HepG2 (cell line): Measurements from ENCODE around the gene CPPED1. TPM values are rescaled to one million over a fixed set of nuclear protein-coding genes. Genes with fewer than 3 reads are reported as not detected.

Experiments used
- ATAC-seq: fragments of 200-7000 bp; cut with Tn5 transposase; 3 replicates; pipeline ENCODE4 v1.9.1; 2020; ENCODE audit warnings: mild to moderate bottlenecking, moderate library complexity
- BruUV-seq: library from RNA; stranded (reverse); fragments of 400-500 nt; replicated peaks from 2 replicates; lab custom pipeline; 2021; lab: Mats Ljungman, UMichigan
- CTCF ChIA-PET: fragments of 300-600 bp; formaldehyde crosslinking; extraction: SDS; loops from one replicate; lab custom pipeline; 2021; ENCODE audit warnings: low total read pairs, inconsistent platforms, low intra/inter-chr PET ratio; lab: Yijun Ruan, JAX
- POLR2A ChIA-PET: fragments of 350-600 bp; sonication (Branson Sonifier 250); formaldehyde crosslinking; loops from one replicate; lab custom pipeline; 2020; ENCODE audit warnings: antibody characterized with exemption, inconsistent platforms; lab: Yijun Ruan, JAX
- DNase-seq: peaks from one replicate; pipeline ENCODE4 v3.0.0-alpha.2; 2015; ENCODE audit warnings: low spot score
- FAIRE-seq: peaks from 3 replicates; lab custom pipeline; 2011; peaks lifted over from hg19 to GRCh38; lab: Jason Lieb, UNC
- H2AFZ ChIP-seq: one replicate; pipeline ENCODE4 v1.6.1; 2011; ENCODE audit warnings: low read length, inconsistent platforms
- H3K27ac ChIP-seq: fragments of 300-600 bp; 3 replicates; pipeline ENCODE4 v1.8.0; 2011; ENCODE audit warnings: mixed run types, mild to moderate bottlenecking, mixed read lengths, low read length, inconsistent platforms; ENCODE audit not compliant: insufficient read depth; ENCODE audit errors: extremely low read length
- H3K27me3 ChIP-seq, 2 experiments: fragments of 200-600 bp in 1 of 2; 2 replicates in 1 of 2; 3 replicates in 1 of 2; pipeline versions ENCODE4 v1.6.0 to v1.8.0; 2011; ENCODE audit warnings: low read length in 2 of 2, mild to moderate bottlenecking in 2 of 2, moderate library complexity in 2 of 2, inconsistent platforms in 1 of 2; ENCODE audit not compliant: insufficient read depth in 2 of 2, control insufficient read depth in 1 of 2
- H3K36me3 ChIP-seq, 2 experiments: fragments of 200-600 bp in 1 of 2; replicated peaks in 1 of 2; 2 replicates in 1 of 2; 3 replicates in 1 of 2; pipeline versions ENCODE4 v1.5.1 to v1.8.0; 2011; ENCODE audit warnings: low read length in 2 of 2, inconsistent platforms in 1 of 2; ENCODE audit not compliant: insufficient read depth in 2 of 2, control insufficient read depth in 1 of 2
- H3K4me1 ChIP-seq: 2 replicates; pipeline ENCODE4 v1.5.1; 2012; ENCODE audit warnings: low read length, inconsistent platforms; ENCODE audit not compliant: insufficient read depth
- H3K4me2 ChIP-seq: 2 replicates; pipeline ENCODE4 v1.6.0; 2011; ENCODE audit warnings: low read depth, low read length, inconsistent platforms
- H3K4me3 ChIP-seq, 3 experiments: fragments of 200-600 bp in 1 of 3; sonication (generic), shearing (Covaris generic) in 1 of 3; replicated peaks in 1 of 3; 2 replicates each; pipeline ENCODE4 v1.5.1; 2011 to 2016; ENCODE audit warnings: low read length in 3 of 3, inconsistent platforms in 2 of 3, low read depth in 2 of 3, mild to moderate bottlenecking in 2 of 3, control low read depth in 1 of 3, mixed read lengths in 1 of 3; ENCODE audit not compliant: insufficient read depth in 1 of 3
- H3K79me2 ChIP-seq: one replicate; pipeline ENCODE4 v1.6.1; 2011; ENCODE audit warnings: low read length, inconsistent platforms; ENCODE audit not compliant: insufficient read depth
- H3K9ac ChIP-seq: 2 replicates; pipeline ENCODE4 v1.6.0; 2011; ENCODE audit warnings: mild to moderate bottlenecking, low read depth, low read length, inconsistent platforms; ENCODE audit not compliant: insufficient read depth
- H3K9me3 ChIP-seq: 2 replicates; pipeline ENCODE4 v1.5.1; 2012; ENCODE audit warnings: mild to moderate bottlenecking, low read length
- H4K20me1 ChIP-seq: 2 replicates; pipeline ENCODE4 v1.6.0; 2011; ENCODE audit warnings: inconsistent platforms, mild to moderate bottlenecking, low read length, moderate library complexity; ENCODE audit not compliant: insufficient read depth
- ADNP ChIP-seq: sonication (generic); formaldehyde crosslinking; IDR thresholded peaks from 2 replicates; pipeline ENCODE4 v1.4.0; 2020; ENCODE audit warnings: missing genetic modification reagents
- ETV5 ChIP-seq: IDR thresholded peaks from 2 replicates; pipeline ENCODE4 v1.6.1; 2018; ENCODE audit warnings: missing biosample characterization, missing genetic modification reagents, inconsistent platforms, borderline replicate concordance
- FOXO1 ChIP-seq: sonication (generic); formaldehyde crosslinking; IDR thresholded peaks from 2 replicates; pipeline ENCODE4 v1.4.0; 2020; ENCODE audit warnings: missing genetic modification reagents
- GTF3A ChIP-seq: sonication (generic); formaldehyde crosslinking; conservative IDR thresholded peaks from 2 replicates; pipeline ENCODE4 v1.4.0; 2020; ENCODE audit warnings: mild to moderate bottlenecking, missing genetic modification reagents
- HNF1B ChIP-seq: sonication (generic); formaldehyde crosslinking; IDR thresholded peaks from 2 replicates; pipeline ENCODE4 v1.5.1; 2020; ENCODE audit warnings: mild to moderate bottlenecking, moderate library complexity, missing genetic modification reagents
- HOXA7 ChIP-seq: sonication (generic); formaldehyde crosslinking; IDR thresholded peaks from 2 replicates; pipeline ENCODE4 v1.8.1; 2022; ENCODE audit warnings: mild to moderate bottlenecking, missing genetic modification reagents, moderate library complexity
- LCORL ChIP-seq, 2 experiments: fragments of 450-650 bp in 1 of 2; sonication (generic) in 1 of 2; formaldehyde crosslinking in 1 of 2; IDR thresholded peaks; 2 replicates each; pipeline versions ENCODE4 v1.5.0 to v1.6.1; 2017 to 2020; ENCODE audit warnings: antibody characterized with exemption in 1 of 2, missing genetic modification reagents in 1 of 2
- MXD1 ChIP-seq: sonication (generic); formaldehyde crosslinking; IDR thresholded peaks from 2 replicates; pipeline ENCODE4 v1.4.0; 2020; ENCODE audit warnings: mild to moderate bottlenecking, missing genetic modification reagents
- YEATS4 ChIP-seq: sonication (generic); formaldehyde crosslinking; IDR thresholded peaks from 2 replicates; pipeline ENCODE4 v1.4.0; 2020; ENCODE audit warnings: missing genetic modification reagents, borderline replicate concordance
- ZBTB34 ChIP-seq: sonication (generic); formaldehyde crosslinking; IDR thresholded peaks from 2 replicates; pipeline ENCODE4 v1.8.0; 2022; ENCODE audit warnings: mild to moderate bottlenecking, missing genetic modification reagents
- ZBTB43 ChIP-seq: sonication (generic); formaldehyde crosslinking; conservative IDR thresholded peaks from 2 replicates; pipeline ENCODE4 v1.4.0; 2020; ENCODE audit warnings: missing genetic modification reagents
- ZNF839 ChIP-seq: sonication (generic); formaldehyde crosslinking; IDR thresholded peaks from 2 replicates; pipeline ENCODE4 v1.4.0; 2020; ENCODE audit warnings: missing genetic modification reagents, mild to moderate bottlenecking, borderline replicate concordance
- WGBS: methylation state at CpG from one replicate; pipeline ENCODE4 v1.1.6; 2017; ENCODE audit warnings: low lambda C conversion rate; 5-methylcytosine and 5-hydroxymethylcytosine counted together
- in situ Hi-C: cut with HindIII; loops from 2 replicates; pipeline ENCODE4 v1.10.0; 2017; ENCODE audit warnings: low pct_unique_long_range_greater_than_20kb; ENCODE audit not compliant: extremely low pct_ligation_motif_present
- intact Hi-C: fragments of 100-400 bp; cut with micrococcal nuclease; formaldehyde crosslinking; loops from one replicate; pipeline ENCODE4 v1.10.0; 2022; ENCODE audit not compliant: unreplicated experiment
- polyA plus RNA-seq, 8 experiments: library from polyadenylated mRNA; depleted of rRNA in 3 of 8; stranded (reverse) in 7 of 8; unstranded in 1 of 8; fragments of >200 nt; fragmentation: Illumina TruSeq in 4 of 8; extraction: Trizol in 4 of 8; gene quantifications; 2 replicates each; pipeline versions ENCODE4 v1.2.1 to v1.2.3, GENCODE V29; 2011 to 2016; ENCODE audit warnings: low read depth in 4 of 8, missing spikeins in 1 of 8, mixed read lengths in 1 of 8; ENCODE audit not compliant: insufficient read depth in 1 of 8
- total RNA-seq, 5 experiments: library from RNA; depleted of rRNA; stranded (reverse); fragments of >200 nt; fragmentation: Illumina TruSeq; extraction: Trizol; gene quantifications; 2 replicates each; pipeline ENCODE4 v1.2.3, GENCODE V29; 2016; ENCODE audit warnings: low read depth in 1 of 5
- TF ChIP-seq, protein P1 (sequence below): IDR thresholded peaks from 2 replicates; pipeline ENCODE4 v1.4.0; 2020; ENCODE audit warnings: mild to moderate bottlenecking, missing genetic modification reagents

The CPPED1 gene
- total and polyA plus RNA-seq, 2 of the 13 experiments (the other 11 are each of a cell fraction or from before 2014, with no cell fraction given) = 66.6 to 71.3 TPM

- Histone ChIP-seq H3K4me1 (peaks cover 59% of the 10 kb centered on the region), H3K79me2 (no peaks in the 10 kb centered on the region), H3K9ac (no peak overlapping the region), H4K20me1 (no peaks in the 10 kb centered on the region), H3K4me3 (no peak overlapping the region), H3K4me2 (no peak overlapping the region; the same call in 1 of the 2 replicates), H2AFZ (peak overlapping the region; percentile 47), H3K9me3 (no peaks in the 10 kb centered on the region), H3K27ac (peak overlapping the region; percentile 97), H3K27me3 (no peaks in the 10 kb centered on the region), H3K36me3 (no peaks in the 10 kb centered on the region)
- ATAC-seq = peak; percentile 2; the same call in 1 of the 3 replicates
- in situ Hi-C loops = loop anchor here (10.0 kb wide), 1 partner anchor 65 kb away; no protein-coding TSS in a partner anchor
- 57% methylated on average over 8 of the region's 8 CpGs for WGBS
- intact Hi-C loops = no loop called here
- FAIRE-seq = peak; percentile 42
- DNase-seq = peak; percentile 86
- no TSS peak for BruUV-seq
- POLR2A ChIA-PET = interaction anchor here (1.2 to 1.6 kb wide), 3 partner anchors 9 to 34 kb away, joined by 3 to 10 read pairs (median 3); no protein-coding TSS in a partner anchor
- CTCF ChIA-PET = no interaction called here
- TF ChIP-seq YEATS4 (CRISPR knock-in tag) (0 out of 2 replicates have a peak, but pooled peaks have one; percentile 16), HOXA7 (CRISPR knock-in tag) (no peak), ZNF839 (CRISPR knock-in tag) (no peak), ZBTB34 (0 out of 2 replicates have a peak, but pooled peaks have one; percentile 46), HNF1B (CRISPR knock-in tag) (peak; percentile 72; the same call in 1 of the 2 replicates), FOXO1 (CRISPR knock-in tag) (peak; percentile 60), GTF3A (CRISPR knock-in tag) (0 out of 2 replicates have a peak, but pooled peaks have one; percentile 42), ADNP (CRISPR knock-in tag) (peak; percentile 75; the same call in 1 of the 2 replicates), ZBTB43 (CRISPR knock-in tag) (0 out of 2 replicates have a peak, but pooled peaks have one; percentile 31), ETV5 (CRISPR knock-in tag) (peak; percentile 45), LCORL (IDR thresholded peaks at IDR 0.05) (no peak), LCORL (CRISPR knock-in tag; IDR thresholded peaks at IDR 0.05) (no peak), MXD1 (CRISPR knock-in tag) (no peak)
- TF ChIP-seq, protein P1, sequence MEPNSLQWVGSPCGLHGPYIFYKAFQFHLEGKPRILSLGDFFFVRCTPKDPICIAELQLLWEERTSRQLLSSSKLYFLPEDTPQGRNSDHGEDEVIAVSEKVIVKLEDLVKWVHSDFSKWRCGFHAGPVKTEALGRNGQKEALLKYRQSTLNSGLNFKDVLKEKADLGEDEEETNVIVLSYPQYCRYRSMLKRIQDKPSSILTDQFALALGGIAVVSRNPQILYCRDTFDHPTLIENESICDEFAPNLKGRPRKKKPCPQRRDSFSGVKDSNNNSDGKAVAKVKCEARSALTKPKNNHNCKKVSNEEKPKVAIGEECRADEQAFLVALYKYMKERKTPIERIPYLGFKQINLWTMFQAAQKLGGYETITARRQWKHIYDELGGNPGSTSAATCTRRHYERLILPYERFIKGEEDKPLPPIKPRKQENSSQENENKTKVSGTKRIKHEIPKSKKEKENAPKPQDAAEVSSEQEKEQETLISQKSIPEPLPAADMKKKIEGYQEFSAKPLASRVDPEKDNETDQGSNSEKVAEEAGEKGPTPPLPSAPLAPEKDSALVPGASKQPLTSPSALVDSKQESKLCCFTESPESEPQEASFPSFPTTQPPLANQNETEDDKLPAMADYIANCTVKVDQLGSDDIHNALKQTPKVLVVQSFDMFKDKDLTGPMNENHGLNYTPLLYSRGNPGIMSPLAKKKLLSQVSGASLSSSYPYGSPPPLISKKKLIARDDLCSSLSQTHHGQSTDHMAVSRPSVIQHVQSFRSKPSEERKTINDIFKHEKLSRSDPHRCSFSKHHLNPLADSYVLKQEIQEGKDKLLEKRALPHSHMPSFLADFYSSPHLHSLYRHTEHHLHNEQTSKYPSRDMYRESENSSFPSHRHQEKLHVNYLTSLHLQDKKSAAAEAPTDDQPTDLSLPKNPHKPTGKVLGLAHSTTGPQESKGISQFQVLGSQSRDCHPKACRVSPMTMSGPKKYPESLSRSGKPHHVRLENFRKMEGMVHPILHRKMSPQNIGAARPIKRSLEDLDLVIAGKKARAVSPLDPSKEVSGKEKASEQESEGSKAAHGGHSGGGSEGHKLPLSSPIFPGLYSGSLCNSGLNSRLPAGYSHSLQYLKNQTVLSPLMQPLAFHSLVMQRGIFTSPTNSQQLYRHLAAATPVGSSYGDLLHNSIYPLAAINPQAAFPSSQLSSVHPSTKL (CRISPR knock-in tag) = 0 out of 2 replicates have a peak, but pooled peaks have one; percentile 18
Observed at GRCh38 chr16:12609937-12610699, 193.6 kb downstream of the CPPED1 start.
